SK-MEL-5 (cell line): ENCODE measurements around the gene CACNB1. TPM values are rescaled to one million over a fixed set of nuclear protein-coding genes. Genes with fewer than 3 reads are reported as not detected.

Source experiments
- DNase-seq: peaks from one replicate; pipeline ENCODE4 v3.0.0-alpha.2; 2016; ENCODE audit warnings: low read depth, low spot score
- in situ Hi-C: cut with HindIII; loops from 2 replicates; pipeline ENCODE4 v1.10.0; 2016; ENCODE audit warnings: low sequenced_read_pairs, high pct_unique_total_duplicates, low pct_unique_long_range_greater_than_20kb
- total RNA-seq: library from RNA; depleted of rRNA; stranded (reverse); fragments of >200 nt; shearing (Covaris generic); gene quantifications from 2 replicates; pipeline ENCODE4 v1.2.3, GENCODE V29; 2014

The CACNB1 gene
- total RNA-seq, 1 experiment from 2014 or later, result 0.74 TPM

DNA sequence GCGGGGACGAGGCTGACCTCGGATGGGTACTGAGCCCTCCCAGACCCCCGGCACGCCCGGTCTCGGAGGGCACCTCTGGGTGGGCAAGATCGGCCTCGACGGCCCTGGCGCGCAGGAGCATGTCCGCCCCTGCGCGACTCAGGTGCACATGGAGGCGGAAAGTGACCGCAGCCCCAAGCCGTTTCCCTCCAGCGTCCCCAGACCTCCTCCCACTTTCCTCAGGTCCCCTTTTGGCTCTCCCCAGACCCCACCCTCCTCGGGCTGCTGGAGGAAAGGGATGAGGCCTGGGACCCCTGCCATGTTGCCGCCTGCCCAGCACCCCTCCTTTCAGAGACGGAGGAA, 12.6 kb upstream of the CACNB1 start:
- DNase-seq, result no peak
- in situ Hi-C loops, result no loop called here

DNA sequence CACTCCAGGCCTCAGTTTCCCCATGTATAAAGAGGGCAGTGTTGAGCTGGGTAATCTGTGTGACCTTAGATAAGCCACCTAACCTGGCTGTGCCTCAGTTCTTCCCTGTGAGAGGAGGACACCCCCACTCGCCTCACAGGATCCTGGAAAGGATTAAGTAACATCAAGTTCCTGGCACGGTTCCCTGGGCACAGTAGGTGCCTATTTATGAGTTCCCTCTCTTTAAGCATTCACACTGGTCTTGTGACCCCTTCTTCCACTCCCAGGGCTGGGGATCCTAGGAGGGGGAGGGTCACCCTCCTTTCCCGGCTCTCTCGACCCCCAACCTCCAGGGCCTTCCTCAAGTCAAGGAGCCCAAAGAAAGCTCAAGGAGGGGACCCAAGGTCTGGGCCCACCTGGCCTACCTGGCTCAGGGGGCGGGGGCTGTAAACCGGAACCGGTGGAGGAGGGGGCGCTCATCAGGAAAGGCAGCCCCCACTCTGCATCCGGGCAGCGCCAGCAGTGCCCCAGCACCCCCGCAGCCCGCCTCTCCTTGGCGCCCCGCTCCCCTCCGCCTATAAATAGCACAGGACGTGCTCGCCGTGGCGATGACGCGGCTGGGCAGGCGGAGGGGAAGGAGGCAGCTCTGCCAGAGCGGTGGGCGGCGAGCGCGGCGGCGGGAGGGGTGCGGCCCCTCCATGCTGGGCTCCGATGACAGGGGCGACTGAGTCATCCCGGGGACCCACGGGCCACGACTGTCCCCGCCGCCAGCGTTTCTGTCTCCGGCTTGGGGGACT, 12.0 kb upstream of the CACNB1 start:
- no peak for DNase-seq
- in situ Hi-C loops, result no loop called here

DNA sequence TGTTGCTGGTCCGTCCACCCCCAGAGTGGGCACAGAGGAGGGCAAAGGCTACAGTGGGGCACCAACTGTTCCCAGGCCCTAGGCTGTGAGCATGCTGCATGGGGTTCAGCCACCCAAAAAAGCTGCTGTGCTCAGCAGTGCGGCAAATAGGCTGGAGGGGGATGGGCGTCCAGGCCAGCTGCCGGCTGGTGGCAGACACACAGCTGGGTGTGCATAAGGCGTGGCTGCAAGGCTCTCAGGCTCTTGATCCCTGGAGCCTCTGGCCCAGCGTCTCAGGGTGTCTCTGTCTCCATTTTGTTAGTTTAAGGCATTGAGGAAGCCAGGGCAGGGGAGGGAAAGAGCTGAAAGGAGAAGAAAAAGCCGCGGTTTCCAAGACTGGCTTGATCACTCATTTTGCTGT, 11.4 kb upstream of the CACNB1 start:
- no peak for DNase-seq
- in situ Hi-C loops, result no loop called here

DNA sequence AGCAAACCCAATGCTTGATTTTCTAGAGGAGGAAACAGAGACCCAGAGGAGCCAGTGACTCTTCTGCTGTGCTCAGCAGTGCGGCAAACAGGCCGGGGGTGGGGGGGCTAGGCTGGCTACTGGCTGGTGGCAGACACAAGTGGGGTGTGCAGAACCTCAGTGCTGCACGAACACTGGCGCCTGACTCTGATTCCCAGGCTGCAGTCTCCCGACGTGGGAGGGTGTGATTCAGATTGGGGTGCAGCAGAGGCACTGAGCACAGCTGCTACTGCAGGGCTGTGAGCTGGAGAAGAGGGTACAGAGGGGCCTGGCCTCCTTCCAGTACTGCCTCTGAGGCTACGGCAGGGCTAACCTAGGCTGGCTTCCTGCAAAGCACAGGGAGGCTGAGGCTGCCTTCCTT, 10.7 kb upstream of the CACNB1 start:
- in situ Hi-C loops, result no loop called here

DNA sequence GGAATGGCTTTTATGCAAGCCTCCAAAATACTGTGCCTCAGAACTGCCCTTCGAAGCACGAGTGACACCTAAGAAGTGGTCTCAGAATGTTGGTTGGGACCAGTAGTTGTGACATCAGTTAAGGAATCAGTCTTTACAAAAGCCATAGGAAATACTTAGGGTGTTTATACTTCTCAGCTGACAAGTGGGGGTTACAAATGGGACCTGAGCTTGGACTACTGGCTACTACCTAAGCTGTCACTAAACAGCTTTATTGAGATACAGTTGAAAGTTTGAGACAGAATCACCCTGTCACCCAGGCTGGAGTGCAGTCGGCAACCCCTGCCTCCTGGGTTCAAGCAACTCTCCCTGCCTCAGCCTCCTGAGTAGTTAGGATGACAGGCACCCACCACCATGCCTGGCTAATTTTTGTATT, 7.7 kb upstream of the CACNB1 start:
- in situ Hi-C loops, result no loop called here
- DNase-seq, result no peak

More for the DNA sequence above, 10.7 kb upstream of the CACNB1 start:
- no peak for DNase-seq

DNA sequence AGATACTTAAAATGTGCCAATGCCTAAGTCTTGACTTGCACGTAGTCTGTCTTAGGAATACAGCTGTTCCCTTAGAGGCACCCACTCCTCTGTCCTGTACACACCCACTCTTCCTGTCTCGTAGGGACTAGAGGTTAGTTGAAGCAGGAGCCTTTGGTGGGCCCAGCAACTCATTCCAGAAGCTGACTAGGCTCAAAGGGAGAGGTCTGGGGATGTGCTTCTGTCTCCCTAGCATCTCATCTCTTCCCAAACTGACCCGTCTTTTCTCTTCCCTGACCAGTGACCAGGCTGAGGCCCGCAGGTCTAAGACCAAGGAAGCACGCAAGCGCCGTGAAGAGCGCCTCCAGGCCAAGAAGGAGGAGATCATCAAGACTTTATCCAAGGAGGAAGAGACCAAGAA, 6.8 kb upstream of the CACNB1 start:
- in situ Hi-C loops, result no loop called here
- DNase-seq, result no peak

DNA sequence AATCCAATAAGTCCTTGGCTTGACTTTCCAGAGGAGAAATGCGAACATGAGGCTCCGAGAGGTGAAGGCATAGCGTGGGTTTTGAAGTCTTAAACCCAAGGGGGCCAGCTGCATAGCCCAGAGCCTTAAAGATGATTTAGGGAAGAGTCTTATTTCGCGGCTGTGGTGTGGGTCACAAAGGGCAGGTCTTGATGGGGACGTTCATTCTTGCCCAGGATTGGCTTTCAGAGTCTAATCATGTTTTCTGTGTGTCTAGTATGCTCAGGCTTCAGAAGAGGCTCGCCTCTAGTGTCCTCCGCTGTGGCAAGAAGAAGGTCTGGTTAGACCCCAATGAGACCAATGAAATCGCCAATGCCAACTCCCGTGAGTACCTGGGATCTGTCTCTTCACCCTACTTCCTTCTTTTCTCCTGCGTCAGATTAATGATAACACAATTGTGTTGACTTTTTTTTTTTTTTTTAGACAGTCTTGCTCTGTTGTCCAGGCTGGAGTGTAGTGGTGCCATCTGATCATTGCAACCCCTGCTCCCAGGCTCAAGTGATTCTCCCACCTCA, 3.6 kb upstream of the CACNB1 start:
- no peak for DNase-seq
- in situ Hi-C loops, result no loop called here

DNA sequence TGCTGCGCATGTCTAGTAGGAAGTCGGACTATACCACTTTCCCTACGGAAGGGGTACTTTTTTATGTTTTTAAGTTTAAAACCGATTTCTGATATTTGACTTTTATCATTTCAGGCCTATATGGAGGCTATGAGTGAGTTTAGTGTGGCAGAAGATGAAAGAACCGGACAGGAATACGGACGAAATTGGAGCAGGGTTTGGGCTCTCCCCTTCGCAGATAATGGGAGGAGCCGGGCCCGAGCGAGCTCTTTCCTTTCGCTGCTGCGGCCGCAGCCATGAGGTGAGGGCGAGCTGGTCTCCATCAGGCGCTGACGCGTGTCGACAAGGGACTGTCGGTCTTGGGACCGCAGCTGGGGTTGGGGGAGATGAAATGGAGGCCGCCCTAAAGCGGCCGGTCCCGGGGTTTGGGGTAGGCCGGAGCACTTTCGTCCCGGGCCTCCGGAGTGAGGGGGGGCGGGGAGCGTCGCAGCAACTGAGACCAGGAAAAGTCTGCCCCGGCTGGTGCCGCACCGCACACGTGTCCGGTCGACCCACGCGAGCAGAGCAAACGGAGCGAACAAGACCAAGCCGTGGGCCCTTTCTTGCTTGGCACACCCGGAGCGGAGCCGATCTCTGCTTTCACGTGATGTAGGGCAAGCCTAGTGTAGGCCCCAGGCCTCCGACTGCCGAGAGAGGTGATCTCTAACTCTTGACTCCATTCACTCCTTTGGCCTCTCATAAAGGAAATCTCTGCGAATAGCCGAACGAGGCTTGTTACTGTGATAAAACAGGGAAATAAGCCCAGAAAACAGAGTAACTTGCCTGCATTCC, 2.8 kb upstream of the CACNB1 start, which contains the start of gene RPL19:
Gene RPL19 (plus strand): TSS at position 214 of the 810 bp plus-strand sequence. CDS start 62 bp downstream, at position 276.
- peak; percentile 42 for DNase-seq

DNA sequence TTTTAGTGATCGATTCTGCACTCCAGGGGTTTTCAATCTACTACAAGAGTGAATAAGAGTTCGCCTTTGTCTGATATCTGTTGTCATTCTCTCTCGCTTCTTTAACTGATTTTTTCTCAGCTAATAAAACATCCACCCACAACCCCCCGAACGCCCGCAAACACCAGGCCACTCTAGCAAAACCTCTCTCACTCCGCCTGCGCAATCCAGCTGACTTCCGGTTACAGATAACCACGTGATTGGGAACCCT, 2.3 kb upstream of the CACNB1 start:
- in situ Hi-C loops, result no loop called here
- DNase-seq, result peak; percentile 95

More for the DNA sequence above, 2.8 kb upstream of the CACNB1 start, which contains the start of gene RPL19:
- in situ Hi-C loops, result no loop called here

DNA sequence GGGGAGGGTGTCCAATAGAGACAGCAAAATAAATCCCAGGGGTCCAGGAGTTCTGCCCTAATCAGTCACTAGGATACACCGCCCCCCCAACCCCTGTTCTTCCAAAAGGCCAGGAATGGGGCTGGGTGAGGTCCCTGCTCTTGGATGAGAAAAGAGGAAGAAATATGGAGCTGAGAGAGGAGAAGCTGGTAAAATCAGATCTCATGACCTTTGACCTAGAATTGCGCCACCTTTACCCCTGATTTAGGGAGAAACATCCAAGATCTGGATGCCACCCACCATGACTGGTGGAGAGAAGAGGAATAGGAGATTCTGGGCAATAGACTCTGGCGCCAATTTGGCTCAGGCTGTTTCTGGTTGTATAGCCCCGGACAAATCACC, 707 bp upstream of the CACNB1 start:
- in situ Hi-C loops, result no loop called here

DNA sequence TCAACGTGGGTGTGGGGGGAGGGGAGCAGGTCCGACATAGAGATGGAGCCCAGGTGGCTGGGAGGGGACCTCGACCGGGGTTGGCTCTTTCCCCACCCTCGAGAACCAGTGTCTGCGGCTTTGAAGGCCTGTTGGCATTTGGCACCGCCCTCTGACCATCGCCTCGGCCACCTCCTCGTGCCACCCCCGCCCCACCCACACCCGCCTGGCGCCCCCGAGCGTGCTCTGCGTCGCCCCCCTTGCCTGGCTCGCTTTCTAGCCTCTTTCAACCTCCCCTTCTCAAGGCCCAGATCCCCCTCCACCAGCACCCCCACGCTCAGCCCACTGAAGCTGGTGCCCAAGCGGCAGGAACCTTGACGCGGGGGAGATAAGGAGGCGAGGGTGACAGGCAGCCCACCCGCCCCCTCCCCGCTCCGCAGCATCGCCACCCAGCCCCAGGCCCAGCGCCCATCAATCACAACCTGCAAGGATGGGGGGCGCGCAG, 619 bp downstream of the CACNB1 start:
- in situ Hi-C loops, result no loop called here
- no peak for DNase-seq

More for the DNA sequence above, 707 bp upstream of the CACNB1 start:
- DNase-seq, result no peak

DNA sequence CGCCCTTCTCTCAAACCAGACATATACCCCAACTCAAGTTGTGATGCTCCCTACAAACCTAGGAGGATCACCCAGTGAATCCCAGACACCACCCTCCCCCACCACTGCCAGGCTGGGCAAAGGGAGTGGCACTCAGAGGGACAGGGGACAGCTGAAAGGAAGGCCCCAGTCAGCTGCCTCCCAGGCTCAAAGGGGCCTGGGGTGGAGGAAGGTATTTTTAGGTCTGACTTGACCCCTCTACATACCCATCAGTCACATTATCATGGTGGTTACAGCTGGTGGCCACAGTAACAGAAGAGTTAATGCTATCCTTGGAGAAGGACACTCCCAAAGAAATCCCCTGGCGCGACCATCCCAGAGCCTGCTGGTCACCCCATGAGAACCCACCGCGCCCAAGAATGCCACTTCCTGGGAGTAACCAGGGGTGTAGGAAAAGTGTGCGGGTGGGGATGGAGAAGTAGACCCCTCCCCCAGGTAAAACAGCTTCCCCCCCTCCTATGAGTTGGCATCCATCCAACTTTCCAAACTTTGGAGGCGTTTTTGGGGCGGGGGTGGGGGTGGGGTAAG, 1.1 kb downstream of the CACNB1 start:
- in situ Hi-C loops, result no loop called here
- no peak for DNase-seq

DNA sequence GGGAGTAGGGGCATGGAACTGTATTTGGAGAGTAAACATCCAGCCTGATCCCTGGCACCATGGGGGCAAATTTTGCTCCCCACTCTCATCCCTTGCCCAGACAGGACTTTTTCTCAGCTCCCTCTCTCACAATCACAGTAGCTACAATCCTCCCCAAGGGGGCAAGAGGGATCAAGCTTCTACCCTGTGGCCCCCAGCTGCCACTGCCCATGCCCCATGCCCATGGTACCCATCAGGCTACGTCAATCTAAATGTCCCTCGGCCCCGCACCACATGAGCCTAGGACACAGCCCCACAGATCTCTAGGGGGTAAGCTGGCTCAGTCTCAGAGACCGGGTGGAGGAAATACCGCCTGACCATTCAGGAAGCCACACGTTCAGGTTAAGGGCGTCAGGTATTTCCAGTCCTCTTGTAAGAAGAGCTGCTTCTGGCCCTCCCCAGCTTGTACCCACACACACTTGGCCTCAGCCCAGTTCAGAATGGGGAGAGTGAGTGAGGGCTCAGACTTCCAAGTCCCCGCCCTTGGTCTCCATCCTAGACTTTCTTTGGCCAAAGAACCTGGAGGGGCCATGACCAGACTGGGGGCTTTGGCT, 1.8 kb downstream of the CACNB1 start:
- DNase-seq, result no peak
- in situ Hi-C loops, result no loop called here

DNA sequence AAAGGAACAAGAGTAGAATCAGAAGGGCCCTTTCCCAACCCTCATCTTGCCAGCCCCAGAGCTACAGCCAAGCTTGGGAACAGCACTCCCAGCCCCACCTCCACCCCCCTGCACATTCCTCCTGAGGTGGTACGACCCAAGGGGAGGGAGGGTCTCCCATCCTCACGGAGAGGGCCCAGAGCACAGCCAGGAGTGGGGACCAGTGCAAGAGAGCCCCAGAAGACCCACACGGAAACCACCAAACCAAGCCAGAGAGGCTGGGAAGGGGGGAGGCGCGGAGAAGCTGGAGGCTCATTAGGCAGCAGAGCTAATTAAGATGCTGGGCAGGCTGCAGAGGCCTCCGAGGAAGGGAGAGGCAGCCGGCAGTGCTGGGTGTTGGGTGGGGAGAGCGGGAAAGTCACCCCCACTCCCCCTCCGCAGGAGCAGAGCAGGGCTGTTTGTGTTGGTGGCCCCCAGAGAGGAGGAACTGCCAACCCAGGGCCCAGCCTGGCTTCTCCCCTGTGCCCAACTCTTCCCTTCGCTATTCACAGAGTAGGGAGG, 2.4 kb downstream of the CACNB1 start:
- no peak for DNase-seq
- in situ Hi-C loops, result no loop called here

DNA sequence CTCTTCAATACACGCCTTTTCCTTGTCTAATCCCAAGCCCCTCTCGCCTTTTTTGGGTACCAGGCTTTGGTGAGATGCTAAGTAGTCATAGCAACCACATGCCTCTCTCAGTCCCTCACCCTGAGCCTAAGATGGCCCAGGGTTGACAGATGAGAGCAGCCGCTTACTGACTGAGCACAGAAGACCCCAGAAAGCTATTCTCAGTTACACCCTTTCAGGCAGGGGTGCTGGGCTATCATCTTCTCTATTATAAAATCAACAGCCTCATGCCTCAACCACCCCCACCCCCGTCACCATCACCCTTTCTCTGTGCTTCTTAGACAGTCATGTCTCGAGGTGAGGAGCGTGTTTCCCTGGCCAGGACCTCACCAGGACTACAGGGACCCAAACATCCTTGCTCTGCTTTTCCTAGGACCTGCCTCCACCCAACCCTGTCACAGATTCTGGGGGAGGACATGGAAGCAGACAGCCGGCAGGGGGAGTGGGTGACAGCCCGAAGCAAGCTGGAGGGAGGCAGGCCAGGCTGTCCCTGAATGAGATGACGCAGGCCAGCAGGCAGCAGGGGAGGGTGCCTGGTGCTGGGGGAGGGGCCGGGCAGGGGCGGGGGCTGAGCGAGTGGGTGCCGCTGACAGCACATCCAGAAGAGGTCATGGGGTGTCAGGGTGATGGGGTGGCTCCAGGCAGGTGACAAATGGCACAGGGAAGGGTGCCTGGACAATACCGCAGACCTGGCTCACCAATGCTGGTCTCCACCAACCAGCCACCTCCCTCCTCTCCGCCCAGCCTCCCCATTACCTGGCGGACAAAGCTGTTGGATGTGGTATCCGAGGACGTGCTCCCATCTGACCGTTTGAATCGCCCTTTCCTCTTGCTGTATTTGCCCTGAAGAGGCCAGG, 3.1 kb downstream of the CACNB1 start:
- DNase-seq, result peak; percentile 40
- in situ Hi-C loops, result no loop called here

DNA sequence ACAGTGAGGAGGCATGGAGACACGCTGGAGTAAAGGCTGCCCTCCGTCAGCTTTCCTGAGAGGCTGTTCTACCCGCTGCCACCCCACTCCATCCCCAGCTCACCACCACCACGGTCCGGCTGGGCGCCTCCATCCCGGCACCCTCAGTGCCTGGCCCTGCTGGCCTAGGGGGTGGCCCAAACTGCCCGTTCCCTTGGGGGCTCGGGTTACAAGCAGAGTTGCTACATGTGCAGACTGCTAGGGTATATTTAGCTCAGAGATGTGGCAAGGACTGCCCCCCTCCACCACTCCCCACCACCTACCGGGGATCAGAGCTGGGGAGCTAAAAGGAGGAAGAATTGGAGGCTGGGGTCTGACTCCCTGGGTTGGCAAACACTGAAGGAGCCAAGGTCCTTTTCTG, 4.1 kb downstream of the CACNB1 start:
- no peak for DNase-seq
- in situ Hi-C loops, result no loop called here

DNA sequence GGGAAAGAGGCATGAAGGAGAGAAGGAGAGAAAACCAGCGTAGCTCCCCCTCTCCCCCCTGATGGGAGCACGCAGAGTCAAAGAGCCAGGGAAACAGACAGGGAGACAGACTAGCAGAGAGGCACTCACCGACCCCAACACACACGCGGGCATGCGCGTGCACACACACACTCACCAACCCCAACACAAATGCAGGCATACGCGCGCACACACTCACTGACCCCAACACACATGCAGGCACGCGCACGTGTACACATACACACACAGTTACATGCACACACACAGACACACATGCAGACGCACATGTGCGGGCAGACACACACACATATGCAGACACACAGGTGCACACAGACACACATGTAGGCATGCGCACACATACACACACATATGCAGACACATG, 4.6 kb downstream of the CACNB1 start:
- DNase-seq, result no peak
- in situ Hi-C loops, result no loop called here
